HepG2 (cell line): ENCODE measurements around the gene NOTUM. TPM values are rescaled to one million over a fixed set of nuclear protein-coding genes. Genes with fewer than 3 reads are reported as not detected.
A peak's percentile ranks its signal among the peaks of the same experiment; 100 is the strongest.

ENCODE experiments used
- AGO1 ChIP-seq: fragments of 200-400 bp; formaldehyde crosslinking; IDR thresholded peaks from 2 replicates; pipeline ENCODE4 v1.6.1; 2017; ENCODE audit warnings: mild to moderate bottlenecking, low read depth, low read length, moderate library complexity; ENCODE audit not compliant: poor library complexity, severe bottlenecking
- ARNT2 ChIP-seq: sonication (generic); formaldehyde crosslinking; IDR thresholded peaks from 2 replicates; pipeline ENCODE4 v1.8.0; 2022; ENCODE audit warnings: mild to moderate bottlenecking, low read depth, missing genetic modification reagents, moderate library complexity
- DZIP1 ChIP-seq: sonication (generic); formaldehyde crosslinking; IDR thresholded peaks from 2 replicates; pipeline ENCODE4 v1.5.0; 2020; ENCODE audit warnings: mild to moderate bottlenecking, missing genetic modification reagents
- EEA1 ChIP-seq: sonication (generic); formaldehyde crosslinking; IDR thresholded peaks from 2 replicates; pipeline ENCODE4 v1.5.1; 2020; ENCODE audit warnings: mild to moderate bottlenecking, missing genetic modification reagents, borderline replicate concordance
- ETV6 ChIP-seq: sonication (generic); formaldehyde crosslinking; conservative IDR thresholded peaks from 2 replicates; pipeline ENCODE4 v1.4.0; 2020; ENCODE audit warnings: missing genetic modification reagents
- HINFP ChIP-seq: sonication (generic); formaldehyde crosslinking; IDR thresholded peaks from 2 replicates; pipeline ENCODE4 v1.4.0; 2020; ENCODE audit warnings: low read depth, mild to moderate bottlenecking, missing genetic modification reagents
- HNRNPL ChIP-seq: fragments of 200-400 bp; formaldehyde crosslinking; IDR thresholded peaks from 2 replicates; pipeline ENCODE4 v1.6.1; 2017; ENCODE audit warnings: mild to moderate bottlenecking, low read depth, low read length
- KDM2A ChIP-seq: sonication (generic); formaldehyde crosslinking; IDR thresholded peaks from 2 replicates; pipeline ENCODE4 v1.4.0; 2020; ENCODE audit warnings: low read depth, missing genetic modification reagents, borderline replicate concordance
- MEIS1 ChIP-seq: sonication (generic); formaldehyde crosslinking; IDR thresholded peaks from 2 replicates; pipeline ENCODE4 v1.9.0; 2021; ENCODE audit warnings: mild to moderate bottlenecking, missing genetic modification reagents, moderate library complexity, borderline replicate concordance
- SALL1 ChIP-seq: sonication (generic); formaldehyde crosslinking; IDR thresholded peaks from 2 replicates; pipeline ENCODE4 v1.8.0; 2022; ENCODE audit warnings: mild to moderate bottlenecking, missing genetic modification reagents
- SNAPC2 ChIP-seq: sonication (generic); formaldehyde crosslinking; IDR thresholded peaks from 2 replicates; pipeline ENCODE4 v1.8.1; 2022; ENCODE audit warnings: mild to moderate bottlenecking, missing genetic modification reagents
- SSRP1 ChIP-seq: IDR thresholded peaks from 2 replicates; pipeline ENCODE4 v1.6.1; 2016; ENCODE audit warnings: control low read depth
- ZNF253 ChIP-seq: sonication (generic); formaldehyde crosslinking; IDR thresholded peaks from 2 replicates; pipeline ENCODE4 v1.8.0; 2022; ENCODE audit warnings: mild to moderate bottlenecking, missing genetic modification reagents, borderline replicate concordance
- ZNF672 ChIP-seq: sonication (generic); formaldehyde crosslinking; IDR thresholded peaks from 2 replicates; pipeline ENCODE4 v1.8.1; 2022; ENCODE audit warnings: missing genetic modification reagents
- polyA plus RNA-seq, 8 experiments: library from polyadenylated mRNA; depleted of rRNA in 3 of 8; stranded (reverse) in 7 of 8; unstranded in 1 of 8; fragments of >200 nt; fragmentation: Illumina TruSeq in 4 of 8; extraction: Trizol in 4 of 8; gene quantifications; 2 replicates each; pipeline versions ENCODE4 v1.2.1 to v1.2.3, GENCODE V29; 2011 to 2016; ENCODE audit warnings: low read depth in 4 of 8, missing spikeins in 1 of 8, mixed read lengths in 1 of 8; ENCODE audit not compliant: insufficient read depth in 1 of 8
- total RNA-seq, 5 experiments: library from RNA; depleted of rRNA; stranded (reverse); fragments of >200 nt; fragmentation: Illumina TruSeq; extraction: Trizol; gene quantifications; 2 replicates each; pipeline ENCODE4 v1.2.3, GENCODE V29; 2016; ENCODE audit warnings: low read depth in 1 of 5
- TF ChIP-seq, protein P1 (sequence below): sonication (generic); formaldehyde crosslinking; IDR thresholded peaks from 2 replicates; pipeline ENCODE4 v1.4.0; 2020; ENCODE audit warnings: mild to moderate bottlenecking, missing genetic modification reagents, borderline replicate concordance

The NOTUM gene
- total and polyA plus RNA-seq, 2 of the 13 experiments (the other 11 are each of a cell fraction or from before 2014, with no cell fraction given) = 150 to 160 TPM

- TF ChIP-seq DZIP1 (CRISPR knock-in tag) (0 out of 2 replicates have a peak, but pooled peaks have one; percentile 31), HINFP (peak; percentile 35; the same call in 1 of the 2 replicates), MEIS1 (peak; percentile 21; the same call in 1 of the 2 replicates), SALL1 (peak; percentile 30; the same call in 1 of the 2 replicates), HNRNPL (peak; percentile 57; the same call in 1 of the 2 replicates), SSRP1 (peak; percentile 97), SNAPC2 (0 out of 2 replicates have a peak, but pooled peaks have one; percentile 52), ZNF672 (no peak), ARNT2 (0 out of 2 replicates have a peak, but pooled peaks have one; percentile 1), ETV6 (CRISPR knock-in tag) (no peak), EEA1 (CRISPR knock-in tag) (no peak), ZNF253 (CRISPR knock-in tag) (0 out of 2 replicates have a peak, but pooled peaks have one; percentile 5), KDM2A (peak; percentile 60; the same call in 1 of the 2 replicates), AGO1 (peak; percentile 99)
- TF ChIP-seq, protein P1, sequence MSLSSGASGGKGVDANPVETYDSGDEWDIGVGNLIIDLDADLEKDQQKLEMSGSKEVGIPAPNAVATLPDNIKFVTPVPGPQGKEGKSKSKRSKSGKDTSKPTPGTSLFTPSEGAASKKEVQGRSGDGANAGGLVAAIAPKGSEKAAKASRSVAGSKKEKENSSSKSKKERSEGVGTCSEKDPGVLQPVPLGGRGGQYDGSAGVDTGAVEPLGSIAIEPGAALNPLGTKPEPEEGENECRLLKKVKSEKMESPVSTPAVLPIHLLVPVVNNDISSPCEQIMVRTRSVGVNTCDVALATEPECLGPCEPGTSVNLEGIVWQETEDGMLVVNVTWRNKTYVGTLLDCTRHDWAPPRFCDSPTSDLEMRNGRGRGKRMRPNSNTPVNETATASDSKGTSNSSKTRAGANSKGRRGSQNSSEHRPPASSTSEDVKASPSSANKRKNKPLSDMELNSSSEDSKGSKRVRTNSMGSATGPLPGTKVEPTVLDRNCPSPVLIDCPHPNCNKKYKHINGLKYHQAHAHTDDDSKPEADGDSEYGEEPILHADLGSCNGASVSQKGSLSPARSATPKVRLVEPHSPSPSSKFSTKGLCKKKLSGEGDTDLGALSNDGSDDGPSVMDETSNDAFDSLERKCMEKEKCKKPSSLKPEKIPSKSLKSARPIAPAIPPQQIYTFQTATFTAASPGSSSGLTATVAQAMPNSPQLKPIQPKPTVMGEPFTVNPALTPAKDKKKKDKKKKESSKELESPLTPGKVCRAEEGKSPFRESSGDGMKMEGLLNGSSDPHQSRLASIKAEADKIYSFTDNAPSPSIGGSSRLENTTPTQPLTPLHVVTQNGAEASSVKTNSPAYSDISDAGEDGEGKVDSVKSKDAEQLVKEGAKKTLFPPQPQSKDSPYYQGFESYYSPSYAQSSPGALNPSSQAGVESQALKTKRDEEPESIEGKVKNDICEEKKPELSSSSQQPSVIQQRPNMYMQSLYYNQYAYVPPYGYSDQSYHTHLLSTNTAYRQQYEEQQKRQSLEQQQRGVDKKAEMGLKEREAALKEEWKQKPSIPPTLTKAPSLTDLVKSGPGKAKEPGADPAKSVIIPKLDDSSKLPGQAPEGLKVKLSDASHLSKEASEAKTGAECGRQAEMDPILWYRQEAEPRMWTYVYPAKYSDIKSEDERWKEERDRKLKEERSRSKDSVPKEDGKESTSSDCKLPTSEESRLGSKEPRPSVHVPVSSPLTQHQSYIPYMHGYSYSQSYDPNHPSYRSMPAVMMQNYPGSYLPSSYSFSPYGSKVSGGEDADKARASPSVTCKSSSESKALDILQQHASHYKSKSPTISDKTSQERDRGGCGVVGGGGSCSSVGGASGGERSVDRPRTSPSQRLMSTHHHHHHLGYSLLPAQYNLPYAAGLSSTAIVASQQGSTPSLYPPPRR (CRISPR knock-in tag) = peak; percentile 40; the same call in 1 of the 2 replicates
Observed at GRCh38 chr17:81931557-81932332, 29.2 kb downstream of the NOTUM start (continued).
